Stimulated activated CD4-positive, alpha-beta T cell treated with anti-CD3 and anti-CD28 coated beads, Interleukin-12 subunit alpha, Interleukin-12 subunit beta, amount 100 ng/mL, for 24 hours (primary cell): Measurements from ENCODE around the gene ZNF407.
"Not testable (repeated sequence)": the region's sequence is repeated elsewhere in the genome, so short reads cannot be mapped to it uniquely, and the experiment has no call there.

Experiments
- DNase-seq, 2 experiments: peaks; one replicate each; pipeline ENCODE4 v3.0.0-alpha.2; 2020; ENCODE audit warnings: low read depth in 2 of 2

The ZNF407 gene

DNA sequence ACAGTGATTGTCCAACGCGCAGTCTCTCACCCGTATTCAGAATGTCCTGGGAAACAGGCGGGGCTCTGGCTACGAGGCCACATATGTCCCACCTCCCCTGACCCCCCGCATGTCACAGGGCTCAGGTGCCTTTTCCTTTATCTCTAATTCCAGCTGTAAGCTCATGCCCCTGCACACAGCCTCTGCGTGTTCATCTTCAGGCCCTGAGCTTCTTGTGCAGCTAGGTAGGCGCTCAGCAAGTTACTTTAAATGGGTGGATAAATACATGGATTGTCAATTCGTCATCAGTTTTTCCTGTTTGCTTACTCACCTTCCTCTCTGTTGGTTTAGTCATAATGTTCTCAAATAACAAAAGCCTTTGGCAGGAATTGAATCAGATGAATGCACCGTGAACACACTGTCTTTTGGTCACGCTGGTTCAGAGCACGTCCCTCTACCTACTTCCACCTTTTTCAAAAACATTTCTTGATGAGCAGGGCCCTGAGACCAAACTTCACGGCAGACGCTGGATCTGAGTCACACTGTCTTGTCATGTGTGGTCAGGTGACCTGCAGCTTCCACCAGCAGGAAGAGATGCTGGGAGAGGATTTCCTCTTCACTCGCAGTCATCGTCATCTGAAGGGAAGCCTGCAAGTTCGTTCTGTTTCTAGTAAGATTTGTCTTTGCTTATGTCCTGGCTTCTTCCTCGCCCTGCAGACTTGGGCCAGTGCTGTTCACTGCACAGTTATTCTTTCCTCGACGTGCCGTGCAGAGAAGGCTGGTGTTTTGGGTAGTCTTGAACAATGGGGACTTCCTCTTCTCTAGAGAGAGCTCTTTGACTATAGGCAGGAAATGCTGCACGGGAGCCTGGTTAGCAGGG lies 473.2 kb downstream of the ZNF407 start:
- DNase-seq, result peak; percentile 43

DNA sequence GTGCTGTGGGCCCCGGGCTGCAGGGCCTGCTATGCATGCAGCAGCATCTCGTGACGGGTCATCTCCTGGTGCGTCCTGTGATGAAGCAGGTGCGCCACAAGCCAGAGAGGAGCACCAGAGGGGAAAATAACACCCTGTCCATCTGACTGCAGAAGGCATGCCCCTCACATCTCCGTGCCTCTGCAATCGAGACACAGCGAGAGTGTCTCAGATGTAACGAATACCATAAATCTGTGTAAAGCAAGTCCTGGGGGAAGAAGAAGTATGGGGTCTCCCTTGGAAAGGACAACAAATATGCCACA lies 473.8 kb downstream of the ZNF407 start:
- DNase-seq, result peak in 1 of 2 experiments; percentile 17

DNA sequence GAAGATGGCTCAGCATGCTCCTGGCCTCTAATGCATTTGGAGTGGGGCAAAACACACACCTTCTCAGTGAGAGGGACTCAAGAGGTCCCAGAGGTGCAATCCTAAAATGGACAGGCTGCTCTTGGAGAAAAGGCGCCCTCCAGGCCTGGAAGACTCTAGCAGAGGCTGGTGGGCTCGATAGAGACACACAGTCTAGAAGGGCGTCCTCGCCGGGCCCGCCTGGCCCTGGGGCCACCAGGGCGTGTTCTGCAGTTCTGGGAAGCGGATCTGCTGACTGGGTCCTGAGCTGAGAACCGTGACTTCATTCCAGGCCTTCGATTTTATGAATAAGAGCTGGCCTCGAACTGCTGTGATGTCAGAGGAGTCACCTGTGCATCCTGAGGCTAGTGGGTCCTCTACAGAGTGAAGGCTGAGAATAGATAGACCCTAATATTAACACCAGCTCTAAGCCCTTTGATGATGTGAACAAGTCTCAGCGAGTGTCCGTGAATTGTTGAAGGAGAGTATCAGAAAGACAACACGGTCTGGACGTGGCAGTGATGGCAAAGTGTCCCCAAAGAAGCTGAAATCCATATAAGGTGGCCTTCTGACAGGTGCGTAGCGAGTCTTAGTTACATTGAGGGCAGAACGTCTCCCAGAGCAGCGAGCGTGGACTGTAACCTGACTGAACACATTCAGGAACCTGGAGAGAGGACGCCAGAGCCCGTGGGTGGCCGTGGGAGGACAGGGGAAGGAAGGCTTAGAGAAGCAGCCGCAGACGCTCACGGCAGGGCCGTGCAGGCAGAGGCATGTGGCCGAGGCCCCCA lies 474.4 kb downstream of the ZNF407 start:
- no peak for DNase-seq

DNA sequence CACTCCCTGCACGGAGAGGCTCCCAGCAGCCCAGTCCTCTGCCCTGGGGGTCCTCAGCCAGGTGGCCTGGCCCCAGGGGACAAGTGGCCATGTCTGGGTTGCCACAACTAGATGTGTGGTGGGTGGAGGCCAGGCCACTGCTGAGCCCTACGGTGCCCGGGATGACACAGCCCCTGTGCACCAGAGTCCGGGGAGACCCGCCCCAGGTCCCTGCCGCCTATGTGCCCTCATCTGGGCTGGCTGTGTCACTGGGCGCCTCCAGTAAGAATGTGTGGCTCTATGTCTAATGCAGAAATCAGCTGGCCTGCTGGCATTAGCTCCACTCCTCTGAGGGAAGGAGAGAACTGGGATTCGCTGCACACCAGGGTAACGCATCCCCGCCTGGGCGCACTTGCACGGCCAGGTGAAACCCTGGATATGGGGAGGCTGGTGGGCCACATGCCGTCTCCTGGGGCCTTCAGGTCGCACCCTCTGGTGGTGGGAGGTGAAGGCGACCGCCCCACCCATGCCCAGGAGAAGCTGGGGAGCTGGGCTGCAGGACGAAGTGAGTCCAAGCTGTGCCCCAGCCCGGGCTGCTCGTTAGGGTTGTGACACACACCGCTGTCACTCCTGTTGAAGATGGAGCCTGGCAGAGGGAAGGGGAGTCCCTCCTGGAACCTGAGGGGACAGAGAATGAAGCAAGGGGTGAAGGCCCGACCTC lies 475.2 kb downstream of the ZNF407 start:
- no peak for DNase-seq

DNA sequence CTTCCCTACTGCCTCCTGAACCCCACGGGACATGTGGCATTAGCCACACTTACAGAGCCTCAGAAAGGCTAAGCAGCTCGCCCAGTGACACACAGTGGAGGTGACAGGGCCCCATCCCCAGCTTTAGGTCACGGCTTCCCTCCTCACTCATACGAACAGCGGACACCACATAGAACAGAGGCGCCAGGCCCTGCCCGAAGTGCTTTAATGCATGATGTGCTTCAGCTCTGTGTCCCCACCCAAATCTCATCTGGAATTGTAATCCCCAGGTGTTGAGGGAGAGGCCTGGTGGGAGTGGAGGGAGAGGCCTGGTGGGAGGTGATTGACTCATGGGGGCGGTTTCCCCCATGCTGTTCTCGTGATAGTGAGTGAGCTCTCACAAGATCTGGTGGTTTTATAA lies 476.0 kb downstream of the ZNF407 start:
- DNase-seq, result no peak

DNA sequence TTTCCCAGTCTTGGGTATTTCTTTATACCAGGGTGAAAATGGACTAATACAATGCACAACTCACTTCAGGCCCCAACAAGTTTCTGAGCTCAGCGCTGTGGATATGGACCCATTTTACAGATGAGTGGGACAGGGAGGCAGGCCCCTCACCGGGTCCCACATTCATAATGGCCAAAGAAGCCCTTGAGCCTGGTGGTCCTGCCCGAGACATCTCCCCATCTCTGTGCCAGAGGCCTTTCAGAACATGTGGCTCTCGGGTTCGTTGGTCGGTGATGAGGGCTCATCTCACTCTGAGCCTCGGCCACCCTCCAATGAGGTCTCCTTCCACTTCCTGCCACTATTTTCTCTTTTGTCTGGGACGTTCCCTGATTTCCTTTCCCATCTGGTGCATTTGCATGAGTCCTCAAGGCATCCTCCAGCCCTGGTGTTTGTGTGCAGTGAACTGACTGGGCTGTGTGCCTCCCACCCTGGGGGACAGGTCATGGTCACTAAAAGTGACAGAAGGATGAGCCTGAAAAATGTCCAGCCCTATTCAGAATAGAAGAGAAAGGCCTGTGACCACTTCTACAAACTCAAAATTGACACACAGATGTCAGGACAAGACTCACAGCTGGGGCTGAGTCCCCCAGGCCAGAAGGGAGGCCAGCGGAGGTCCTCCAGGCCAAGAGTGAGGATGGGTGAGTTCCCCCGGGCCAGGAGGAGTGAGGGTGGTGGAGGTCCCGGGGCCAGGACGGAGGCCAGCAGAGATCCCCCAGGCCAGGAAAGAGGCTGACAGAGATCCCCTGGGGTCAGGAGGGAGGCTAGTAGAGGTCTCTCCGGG lies 476.7 kb downstream of the ZNF407 start:
- no peak for DNase-seq

DNA sequence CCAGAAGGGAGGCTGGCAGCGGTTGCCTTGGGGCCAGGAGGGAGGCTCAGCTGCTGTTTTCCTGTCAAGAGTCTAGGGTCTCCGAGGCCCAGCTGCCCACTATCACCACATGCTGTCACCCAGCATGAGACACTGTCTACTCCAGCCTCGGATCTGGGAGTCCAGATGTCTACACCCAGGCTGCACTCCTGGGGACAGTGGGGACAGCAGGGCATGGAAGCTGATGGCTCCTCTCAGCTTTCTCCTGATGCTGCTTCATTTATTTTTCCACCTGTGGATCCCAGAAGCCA lies 477.3 kb downstream of the ZNF407 start:
- DNase-seq, result no peak

DNA sequence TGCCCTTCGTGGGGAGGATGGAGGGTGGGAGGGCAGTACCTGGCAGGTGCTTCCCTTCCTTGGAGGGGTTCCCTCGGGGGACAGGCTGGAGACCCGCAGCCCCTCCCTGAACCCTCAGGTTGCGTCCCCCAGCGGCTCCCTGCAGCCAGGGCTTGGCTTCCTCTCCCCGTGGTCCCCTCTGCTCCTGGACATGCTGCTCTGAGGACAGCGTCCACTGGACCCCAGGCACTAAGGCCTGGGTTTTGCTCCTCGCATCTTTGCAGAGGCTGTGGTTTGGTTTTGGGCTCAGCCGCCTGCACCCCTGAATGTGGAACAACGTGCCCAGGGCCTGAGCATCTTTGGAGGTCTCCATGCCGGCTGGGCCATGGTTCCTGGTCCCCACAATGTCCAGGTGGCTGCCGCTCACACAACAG lies 477.8 kb downstream of the ZNF407 start:
- no peak for DNase-seq

DNA sequence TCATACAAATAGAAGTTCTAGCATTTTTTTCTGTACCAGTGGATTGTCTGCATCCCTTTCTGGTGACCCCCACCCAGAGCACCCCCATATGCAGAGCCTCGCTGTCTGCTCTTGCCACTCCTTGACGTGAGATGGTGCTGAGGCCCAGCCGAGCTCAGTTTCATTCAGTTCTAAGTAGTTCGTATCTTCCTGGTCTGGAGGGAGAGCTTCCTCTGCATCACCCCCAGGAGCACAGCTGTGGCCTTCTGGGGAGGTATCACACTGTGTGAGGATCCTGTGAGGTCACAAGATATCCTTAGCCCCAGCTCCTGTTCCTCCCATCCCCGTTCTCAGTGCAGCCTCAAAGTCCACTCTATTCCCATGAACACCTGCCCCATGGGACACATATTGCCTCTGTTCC lies 478.6 kb downstream of the ZNF407 start:
- DNase-seq, result no peak

DNA sequence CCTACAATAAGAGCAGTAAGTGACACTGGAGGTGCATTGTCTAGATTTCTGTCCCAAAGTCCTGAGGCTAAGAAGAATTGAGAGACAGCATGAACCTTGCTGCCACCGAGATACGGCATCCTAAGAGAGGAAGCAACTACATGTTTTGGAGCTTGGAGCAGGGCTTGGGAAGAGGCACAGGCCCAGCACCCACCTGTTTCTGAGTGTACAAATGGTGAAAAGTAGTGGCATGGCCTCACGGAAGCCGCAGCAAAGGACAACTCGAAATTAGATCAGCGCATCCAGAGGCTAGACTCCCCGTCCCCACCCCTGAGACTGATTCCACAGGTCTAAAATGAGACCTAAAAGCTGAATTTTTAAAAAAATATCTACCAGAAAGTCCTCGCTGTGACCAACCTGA lies 483.8 kb downstream of the ZNF407 start:
- DNase-seq, result no peak

DNA sequence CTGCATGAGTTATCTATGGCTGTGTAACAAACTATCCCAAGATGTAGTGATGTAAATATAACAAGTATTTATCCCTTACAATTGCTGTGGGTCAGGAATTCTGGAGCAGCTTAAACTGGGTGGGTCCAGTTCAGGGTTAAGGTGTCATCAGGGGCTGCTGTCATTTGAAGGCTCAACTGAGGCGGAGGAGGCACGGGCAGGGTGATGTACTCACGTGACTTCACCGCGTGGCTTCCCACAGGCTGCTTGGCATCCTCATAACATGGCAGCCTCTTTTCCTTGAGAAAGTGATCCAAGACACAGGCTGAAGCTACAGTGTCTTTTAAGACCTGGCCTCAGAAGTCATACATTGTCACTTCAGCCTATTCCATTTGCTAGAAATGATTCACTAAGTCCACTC lies 485.5 kb downstream of the ZNF407 start:
- no peak for DNase-seq

DNA sequence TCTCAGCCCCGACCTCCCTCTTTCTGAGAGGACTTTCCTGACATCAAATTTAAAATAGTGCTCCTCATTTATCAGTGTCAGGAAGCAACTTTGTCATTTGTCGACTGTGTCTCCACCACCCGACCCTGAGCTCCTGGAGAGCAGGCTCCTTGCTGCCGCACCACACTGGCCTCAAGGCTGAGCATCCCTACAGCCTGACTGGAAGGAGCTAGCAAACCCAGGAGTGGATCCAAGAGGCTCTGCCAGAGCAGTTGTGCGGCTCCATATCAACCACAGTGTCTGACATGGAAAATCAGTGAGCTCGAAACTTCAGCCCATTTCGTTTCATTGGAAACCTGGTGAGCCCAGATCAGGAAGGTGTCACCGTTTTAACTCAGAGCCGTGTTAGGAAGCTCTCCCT lies 486.1 kb downstream of the ZNF407 start:
- DNase-seq, result no peak

DNA sequence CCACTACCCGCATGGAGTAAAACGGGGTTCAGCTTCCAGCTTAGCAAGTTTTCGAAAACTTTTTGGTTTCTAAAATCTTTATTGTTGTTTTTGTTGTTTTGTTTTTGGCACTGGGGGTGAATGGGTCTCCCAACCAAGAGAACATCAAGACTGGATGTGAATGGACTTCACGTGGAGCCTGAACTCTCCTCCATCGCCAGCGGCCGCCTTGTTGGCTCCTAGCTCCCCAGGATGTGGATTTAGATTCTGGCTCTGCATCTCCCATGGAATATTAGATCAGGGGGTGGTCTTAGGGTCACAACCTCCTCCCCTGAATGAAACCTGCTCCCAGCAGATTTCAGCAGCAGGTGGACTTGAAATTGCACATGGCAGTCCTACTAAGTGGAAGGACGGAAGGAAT lies 488.0 kb downstream of the ZNF407 start:
- not testable (repeated sequence) for DNase-seq

DNA sequence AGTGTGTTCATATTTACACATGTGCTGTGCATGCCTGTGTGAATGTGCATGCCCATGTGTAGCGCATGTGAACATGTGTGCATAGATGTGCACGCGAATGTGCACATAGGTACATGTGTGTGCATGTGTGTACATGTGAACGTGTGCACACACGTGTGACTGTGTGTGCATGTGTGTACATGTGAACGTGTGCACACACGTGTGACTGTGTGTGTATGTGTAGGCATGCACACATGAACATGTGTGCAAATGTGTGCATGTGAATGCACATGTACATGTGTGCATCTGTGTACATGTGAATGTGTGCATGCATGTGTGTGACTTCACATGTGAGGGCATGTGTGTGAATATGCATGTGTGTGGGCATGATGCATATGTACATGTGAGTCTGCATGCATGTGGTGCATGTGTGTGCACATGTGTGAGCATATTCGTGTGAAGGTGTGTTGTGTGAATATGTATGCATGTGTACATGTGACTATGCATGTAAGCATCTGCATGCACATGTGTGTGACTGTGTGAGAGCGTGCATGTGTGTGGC lies 488.9 kb downstream of the ZNF407 start:
- DNase-seq, result no peak

DNA sequence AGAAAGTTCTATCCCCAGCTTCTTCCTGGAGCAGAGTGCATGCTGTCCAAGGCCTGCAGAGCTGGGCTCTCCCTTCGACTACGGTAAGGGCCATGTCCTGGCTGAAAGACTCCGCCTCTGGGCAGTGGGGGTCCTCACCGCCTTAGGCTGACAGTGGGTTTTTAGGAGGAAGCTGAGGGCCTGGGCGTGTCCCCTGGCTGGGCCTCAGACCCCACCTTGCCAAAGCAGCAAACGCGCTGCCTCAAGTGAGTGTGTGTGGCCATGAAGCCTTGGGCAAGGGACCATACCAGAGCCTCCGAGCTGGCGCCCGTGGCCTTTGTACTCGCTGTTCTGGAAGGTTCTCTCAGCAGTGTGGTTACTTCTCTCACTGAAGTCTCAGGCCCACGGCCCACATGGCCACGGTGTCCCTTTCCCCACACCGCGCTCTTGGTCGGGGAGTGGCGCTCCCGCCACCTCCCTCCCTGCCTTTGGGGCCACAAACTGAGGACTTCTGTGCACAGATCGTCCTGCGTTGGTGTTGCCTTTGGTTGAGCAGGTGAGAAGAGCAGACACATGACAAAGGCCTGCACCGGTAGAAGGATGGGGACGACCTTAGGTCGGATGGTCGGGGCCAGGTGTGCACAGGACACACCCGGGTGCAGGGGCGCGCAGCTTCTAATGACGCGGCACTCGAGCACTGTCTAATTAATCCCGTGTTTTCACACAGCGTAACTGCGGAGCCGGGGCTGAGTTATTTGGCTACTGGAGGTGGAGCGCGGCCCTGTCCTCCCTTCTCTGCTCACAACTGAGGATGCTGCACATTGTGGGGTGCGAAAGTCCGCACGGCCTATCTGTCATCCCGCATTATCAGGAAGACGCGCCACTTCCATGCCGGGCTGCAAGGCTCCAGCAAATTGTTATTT lies 489.7 kb downstream of the ZNF407 start:
- DNase-seq, result no peak

DNA sequence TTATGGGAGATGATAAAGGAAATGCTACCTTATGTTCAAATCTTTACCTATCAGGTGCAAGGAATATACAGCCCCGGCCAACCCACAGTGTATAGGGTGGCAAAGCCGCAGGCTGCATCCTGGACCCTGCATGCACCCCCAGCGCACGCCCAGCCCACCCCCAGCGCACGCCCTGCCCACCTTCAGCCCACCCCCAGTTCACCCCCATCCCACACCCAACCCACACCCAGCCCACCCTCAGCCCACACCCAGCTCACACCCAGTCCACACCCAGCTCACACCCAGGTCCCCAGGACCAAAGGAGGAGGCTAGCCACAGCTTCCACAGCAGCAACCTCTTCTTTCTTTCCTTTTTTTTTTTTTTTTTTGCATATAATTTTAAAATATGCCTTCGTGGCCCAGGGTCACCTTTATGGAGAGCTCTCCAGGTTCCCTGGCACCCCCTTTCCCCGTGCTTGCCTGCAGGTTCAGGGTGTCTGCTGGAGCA lies 490.4 kb downstream of the ZNF407 start:
- no peak for DNase-seq

DNA sequence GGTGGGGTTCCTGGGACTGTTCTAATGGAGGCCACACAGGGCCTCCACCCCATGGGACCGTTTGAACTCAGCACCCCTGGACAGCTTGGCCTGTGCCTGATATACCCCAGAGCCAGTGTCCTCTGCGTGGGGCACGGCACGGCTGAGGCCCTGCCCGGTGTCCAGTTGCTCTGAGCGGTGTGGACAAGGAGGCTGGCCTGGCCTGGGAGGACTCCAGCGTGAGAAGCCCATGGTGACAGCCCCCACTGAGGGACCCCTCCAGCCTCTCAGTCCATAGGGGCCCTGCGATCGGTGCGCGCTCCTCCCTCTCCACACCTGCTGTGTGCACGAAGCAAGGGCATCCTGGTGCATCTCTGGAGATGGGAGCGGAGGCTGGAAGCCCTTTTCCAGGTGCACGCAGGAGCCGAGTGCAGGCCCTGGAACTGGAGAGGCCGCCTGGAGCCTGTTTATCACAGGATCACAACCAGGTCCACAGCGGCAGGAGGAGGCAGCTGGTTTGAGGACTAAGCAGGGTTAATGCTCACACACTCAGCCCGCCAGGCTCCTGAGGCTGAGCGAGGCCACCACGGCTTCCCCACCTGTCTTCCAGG lies 491.0 kb downstream of the ZNF407 start:
- DNase-seq, result no peak

DNA sequence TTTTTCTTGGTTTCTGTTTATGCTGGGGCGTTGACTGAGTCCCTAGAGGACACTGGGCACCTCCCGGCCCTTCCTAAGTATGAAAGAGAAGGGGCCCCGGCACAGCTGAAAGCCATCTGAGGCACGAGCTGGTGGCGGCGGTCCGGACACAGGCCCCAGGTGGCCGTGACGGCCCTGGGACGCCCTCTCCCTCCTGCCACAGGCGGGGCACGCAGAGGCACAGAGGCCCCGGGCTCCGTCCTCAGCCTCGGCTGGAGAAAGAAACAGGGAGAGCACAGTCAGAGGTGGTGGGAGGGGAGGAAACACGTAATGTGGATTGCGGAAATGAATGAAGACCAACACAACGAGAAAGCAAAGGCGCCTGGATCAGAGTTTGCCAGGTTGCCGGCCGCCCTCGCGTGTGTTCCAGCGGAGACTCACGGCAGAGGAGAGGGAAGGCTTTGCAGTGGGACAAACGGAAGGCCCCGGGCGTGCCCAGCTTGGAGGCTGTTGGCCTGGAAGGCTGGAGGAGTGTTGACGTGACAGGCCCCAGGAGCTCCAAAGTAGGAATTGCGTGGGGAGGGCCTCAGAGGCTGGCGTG lies 492.2 kb downstream of the ZNF407 start:
- no peak for DNase-seq

DNA sequence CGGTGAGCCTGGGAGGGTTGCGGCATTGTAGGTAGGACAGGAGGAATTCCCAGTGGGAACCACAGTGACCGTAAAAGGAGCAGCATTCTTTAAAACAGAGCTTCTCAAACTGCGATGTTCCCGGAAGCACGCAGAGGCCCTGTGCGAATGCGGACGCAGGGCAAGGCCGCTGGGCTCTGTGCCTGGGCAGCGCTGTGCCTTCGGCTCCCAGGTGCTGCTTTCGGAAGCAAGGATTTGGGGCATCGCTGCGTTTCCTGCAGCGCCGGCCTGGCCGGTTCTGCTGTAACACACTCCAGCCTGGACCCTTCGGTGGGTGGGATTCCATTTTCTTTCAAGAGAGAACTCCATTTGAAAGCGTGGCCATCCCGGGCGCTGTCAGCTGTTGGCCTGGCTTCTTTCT lies 492.7 kb downstream of the ZNF407 start:
- DNase-seq, result no peak
